ENCODE data around the gene CX3CL1.

CX3CL1 gene

GRCh38 chr16:57403965-57404817 is 31.9 kb downstream of the CX3CL1 start, which contains the start of gene CCL17:
Gene CCL17, plus strand, starts transcription at chr16:57404767. Its CDS starts 9,166 bp downstream, at chr16:57413933.
- DNase-seq, result no peak
- H3K27me3 ChIP-seq (replicated peaks; ENCODE audit: control insufficient read depth, insufficient read depth, low read length, poor library complexity, severe bottlenecking), result no peaks in the 10 kb centered on the region

GRCh38 chr16:57405097-57405496 is 32.8 kb downstream of the CX3CL1 start:
- H3K27ac ChIP-seq (ENCODE audit: insufficient read depth, low read length, poor library complexity, severe bottlenecking), result no peak overlapping the region
- no peaks in the 10 kb centered on the region for H3K36me3 ChIP-seq (ENCODE audit: control insufficient read depth, insufficient read depth, low read length)
- no peaks in the 10 kb centered on the region for H3K27me3 ChIP-seq (replicated peaks; ENCODE audit: control insufficient read depth, insufficient read depth, low read length, poor library complexity, severe bottlenecking)
- no peak for DNase-seq
- no peaks in the 10 kb centered on the region for H3K9me3 ChIP-seq (ENCODE audit: control insufficient read depth, low read length)
- no peak overlapping the region for H3K4me3 ChIP-seq (ENCODE audit: insufficient read depth, low read depth, low read length, poor library complexity, severe bottlenecking)
- no peaks in the 10 kb centered on the region for H3K4me1 ChIP-seq (ENCODE audit: control insufficient read depth, insufficient read depth, low read length, poor library complexity, severe bottlenecking)

More at GRCh38 chr16:57403965-57404817, 31.9 kb downstream of the CX3CL1 start, which contains the start of gene CCL17:
- Histone ChIP-seq H3K27ac (ENCODE audit: insufficient read depth, low read length, poor library complexity, severe bottlenecking) (no peak within 1 kb of the TSS), H3K9me3 (ENCODE audit: control insufficient read depth, low read length) (no peaks in the 10 kb centered on the region), H3K36me3 (ENCODE audit: control insufficient read depth, insufficient read depth, low read length) (no peaks in the 10 kb centered on the region), H3K4me1 (ENCODE audit: control insufficient read depth, insufficient read depth, low read length, poor library complexity, severe bottlenecking) (no peaks in the 10 kb centered on the region), H3K4me3 (ENCODE audit: insufficient read depth, low read depth, low read length, poor library complexity, severe bottlenecking) (no peak within 1 kb of the TSS)

GRCh38 chr16:57406881-57407280 is 34.6 kb downstream of the CX3CL1 start:
- Histone ChIP-seq H3K36me3 (ENCODE audit: control insufficient read depth, insufficient read depth, low read length) (no peaks in the 10 kb centered on the region), H3K4me3 (ENCODE audit: insufficient read depth, low read depth, low read length, poor library complexity, severe bottlenecking) (no peak overlapping the region), H3K27ac (ENCODE audit: insufficient read depth, low read length, poor library complexity, severe bottlenecking) (no peak overlapping the region), H3K9me3 (ENCODE audit: control insufficient read depth, low read length) (no peaks in the 10 kb centered on the region), H3K27me3 (replicated peaks; ENCODE audit: control insufficient read depth, insufficient read depth, low read length, poor library complexity, severe bottlenecking) (no peaks in the 10 kb centered on the region), H3K4me1 (ENCODE audit: control insufficient read depth, insufficient read depth, low read length, poor library complexity, severe bottlenecking) (no peaks in the 10 kb centered on the region)
- DNase-seq, result no peak

DNA sequence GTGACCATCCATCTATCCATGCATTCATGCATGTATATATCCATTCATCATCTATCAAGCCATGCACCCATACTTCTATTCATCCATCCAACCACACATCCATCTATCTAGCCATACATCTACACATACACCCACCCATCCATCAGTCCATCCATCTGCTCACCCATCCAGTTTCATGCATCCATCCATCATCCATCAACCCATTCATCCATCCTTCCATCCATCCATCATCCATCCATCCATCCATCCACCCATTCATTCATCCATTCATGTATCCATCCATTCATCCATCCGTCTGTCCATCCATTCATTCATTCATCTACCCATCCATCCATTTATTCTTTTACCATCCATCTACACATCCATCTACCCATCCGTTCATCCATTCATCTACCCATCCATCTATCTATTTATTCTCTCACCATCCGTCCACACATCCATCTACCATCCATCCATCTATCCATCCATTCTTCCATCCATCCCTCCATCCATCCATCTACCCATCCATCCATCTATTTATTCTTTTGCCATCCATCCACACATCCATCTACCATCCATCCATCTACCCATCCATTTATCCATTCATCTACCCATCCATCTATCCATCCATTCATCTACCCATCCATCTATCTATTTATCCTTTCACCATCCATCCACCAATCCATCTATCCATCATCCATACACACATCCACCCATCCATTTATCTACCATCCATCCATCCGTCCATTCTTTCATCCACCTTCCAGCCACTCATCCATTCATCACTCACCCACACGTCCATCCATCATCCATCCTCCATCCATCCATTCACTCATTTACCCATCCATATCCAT is 35.4 kb downstream of the CX3CL1 start:
- H3K36me3 ChIP-seq (ENCODE audit: control insufficient read depth, insufficient read depth, low read length), result no peaks in the 10 kb centered on the region
- no peak overlapping the region for H3K4me3 ChIP-seq (ENCODE audit: insufficient read depth, low read depth, low read length, poor library complexity, severe bottlenecking)
- no peaks in the 10 kb centered on the region for H3K9me3 ChIP-seq (ENCODE audit: control insufficient read depth, low read length)
- no peaks in the 10 kb centered on the region for H3K4me1 ChIP-seq (ENCODE audit: control insufficient read depth, insufficient read depth, low read length, poor library complexity, severe bottlenecking)
- no peak overlapping the region for H3K27ac ChIP-seq (ENCODE audit: insufficient read depth, low read length, poor library complexity, severe bottlenecking)
- DNase-seq, result no peak
- no peaks in the 10 kb centered on the region for H3K27me3 ChIP-seq (replicated peaks; ENCODE audit: control insufficient read depth, insufficient read depth, low read length, poor library complexity, severe bottlenecking)

GRCh38 chr16:57409065-57409464 is 36.8 kb downstream of the CX3CL1 start:
- DNase-seq, result no peak
- H3K4me1 ChIP-seq (ENCODE audit: control insufficient read depth, insufficient read depth, low read length, poor library complexity, severe bottlenecking), result no peaks in the 10 kb centered on the region
- no peaks in the 10 kb centered on the region for H3K36me3 ChIP-seq (ENCODE audit: control insufficient read depth, insufficient read depth, low read length)
- no peaks in the 10 kb centered on the region for H3K27me3 ChIP-seq (replicated peaks; ENCODE audit: control insufficient read depth, insufficient read depth, low read length, poor library complexity, severe bottlenecking)
- H3K9me3 ChIP-seq (ENCODE audit: control insufficient read depth, low read length), result no peaks in the 10 kb centered on the region
- no peak overlapping the region for H3K27ac ChIP-seq (ENCODE audit: insufficient read depth, low read length, poor library complexity, severe bottlenecking)
- no peak overlapping the region for H3K4me3 ChIP-seq (ENCODE audit: insufficient read depth, low read depth, low read length, poor library complexity, severe bottlenecking)

DNA sequence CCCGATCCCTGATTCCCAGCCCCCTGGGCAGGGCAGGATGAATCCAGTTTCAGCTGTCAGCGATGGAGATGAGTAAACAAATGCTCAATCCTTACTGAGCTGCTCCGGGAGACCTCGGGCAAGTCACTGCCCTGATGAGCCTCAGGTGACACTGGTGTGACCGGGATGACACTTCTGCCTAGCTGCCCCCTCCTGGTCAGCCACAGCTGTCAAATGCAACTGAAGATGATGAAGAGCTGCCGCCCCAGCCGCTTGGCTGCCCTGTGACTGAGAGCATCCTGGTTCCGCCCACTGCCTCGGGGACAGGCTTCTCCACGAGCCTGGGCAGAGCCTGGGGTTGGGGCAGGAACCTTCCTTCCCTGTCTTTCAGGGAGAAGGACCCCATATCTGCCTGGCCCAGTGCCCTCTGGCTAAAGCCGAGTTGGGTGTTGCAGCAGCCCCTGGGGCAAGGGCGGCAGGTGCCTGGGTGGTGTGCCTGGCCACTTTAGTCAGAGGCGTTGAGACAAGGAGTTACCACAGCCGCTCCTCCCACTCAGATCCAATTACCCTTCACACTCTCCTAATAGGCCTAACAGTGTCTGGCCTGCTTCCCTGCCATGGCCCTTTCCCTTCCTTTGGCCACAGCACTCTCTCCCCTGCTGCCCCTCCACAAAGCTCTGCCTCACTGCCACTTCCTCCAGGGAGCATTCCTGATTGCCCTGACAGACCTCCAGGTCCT is 37.7 kb downstream of the CX3CL1 start:
- H3K9me3 ChIP-seq (ENCODE audit: control insufficient read depth, low read length), result no peaks in the 10 kb centered on the region
- H3K27me3 ChIP-seq (replicated peaks; ENCODE audit: control insufficient read depth, insufficient read depth, low read length, poor library complexity, severe bottlenecking), result no peaks in the 10 kb centered on the region
- no peaks in the 10 kb centered on the region for H3K4me1 ChIP-seq (ENCODE audit: control insufficient read depth, insufficient read depth, low read length, poor library complexity, severe bottlenecking)

GRCh38 chr16:57411362-57411976 is 39.2 kb downstream of the CX3CL1 start:
- no peaks in the 10 kb centered on the region for H3K27me3 ChIP-seq (replicated peaks; ENCODE audit: control insufficient read depth, insufficient read depth, low read length, poor library complexity, severe bottlenecking)
- H3K4me3 ChIP-seq (ENCODE audit: insufficient read depth, low read depth, low read length, poor library complexity, severe bottlenecking), result no peak overlapping the region
- no peak overlapping the region for H3K27ac ChIP-seq (ENCODE audit: insufficient read depth, low read length, poor library complexity, severe bottlenecking)
- H3K9me3 ChIP-seq (ENCODE audit: control insufficient read depth, low read length), result no peaks in the 10 kb centered on the region
- no peak for DNase-seq
- H3K36me3 ChIP-seq (ENCODE audit: control insufficient read depth, insufficient read depth, low read length), result no peaks in the 10 kb centered on the region
- no peaks in the 10 kb centered on the region for H3K4me1 ChIP-seq (ENCODE audit: control insufficient read depth, insufficient read depth, low read length, poor library complexity, severe bottlenecking)

More for the DNA sequence above, 37.7 kb downstream of the CX3CL1 start:
- Histone ChIP-seq H3K27ac (ENCODE audit: insufficient read depth, low read length, poor library complexity, severe bottlenecking) (no peak overlapping the region), H3K4me3 (ENCODE audit: insufficient read depth, low read depth, low read length, poor library complexity, severe bottlenecking) (no peak overlapping the region), H3K36me3 (ENCODE audit: control insufficient read depth, insufficient read depth, low read length) (no peaks in the 10 kb centered on the region)
- DNase-seq, result no peak

DNA sequence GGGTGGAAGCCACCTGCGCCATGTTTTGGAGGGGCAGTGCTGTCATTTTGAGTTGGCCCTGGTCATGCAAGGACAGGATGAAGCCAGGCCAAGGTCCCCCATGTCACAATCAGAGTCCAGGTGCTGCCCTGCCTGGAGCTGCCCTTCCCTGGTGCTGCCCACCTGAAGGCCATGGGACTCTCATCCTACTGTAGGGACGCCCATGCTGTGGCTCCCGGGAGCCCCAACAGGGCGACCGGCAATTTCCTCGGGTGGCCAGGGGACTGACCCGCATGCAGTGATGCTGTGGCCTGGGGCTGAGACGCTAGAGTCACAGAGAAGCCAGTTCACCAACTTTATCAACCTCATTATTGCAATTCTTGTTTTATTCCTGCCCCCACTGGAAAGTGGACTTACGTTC is 40.3 kb downstream of the CX3CL1 start:
- H3K9me3 ChIP-seq (ENCODE audit: control insufficient read depth, low read length), result no peaks in the 10 kb centered on the region
- H3K4me1 ChIP-seq (ENCODE audit: control insufficient read depth, insufficient read depth, low read length, poor library complexity, severe bottlenecking), result peaks cover 7% of the 10 kb centered on the region
- no peaks in the 10 kb centered on the region for H3K36me3 ChIP-seq (ENCODE audit: control insufficient read depth, insufficient read depth, low read length)
- no peak overlapping the region for H3K4me3 ChIP-seq (ENCODE audit: insufficient read depth, low read depth, low read length, poor library complexity, severe bottlenecking)
- H3K27me3 ChIP-seq (replicated peaks; ENCODE audit: control insufficient read depth, insufficient read depth, low read length, poor library complexity, severe bottlenecking), result no peaks in the 10 kb centered on the region
- H3K27ac ChIP-seq (ENCODE audit: insufficient read depth, low read length, poor library complexity, severe bottlenecking), result no peak overlapping the region
- no peak for DNase-seq

- peaks cover 7% of the 10 kb centered on the region for H3K4me1 ChIP-seq (ENCODE audit: control insufficient read depth, insufficient read depth, low read length, poor library complexity, severe bottlenecking)
- DNase-seq, result no peak
- H3K36me3 ChIP-seq (ENCODE audit: control insufficient read depth, insufficient read depth, low read length), result no peaks in the 10 kb centered on the region
- no peak overlapping the region for H3K4me3 ChIP-seq (ENCODE audit: insufficient read depth, low read depth, low read length, poor library complexity, severe bottlenecking)
- no peak overlapping the region for H3K27ac ChIP-seq (ENCODE audit: insufficient read depth, low read length, poor library complexity, severe bottlenecking)
- H3K9me3 ChIP-seq (ENCODE audit: control insufficient read depth, low read length), result no peaks in the 10 kb centered on the region
- H3K27me3 ChIP-seq (replicated peaks; ENCODE audit: control insufficient read depth, insufficient read depth, low read length, poor library complexity, severe bottlenecking), result no peaks in the 10 kb centered on the region
Observed at GRCh38 chr16:57413301-57413730, 41.0 kb downstream of the CX3CL1 start.

Data from effector memory CD4-positive, alpha-beta T cell (primary cell).